HG02840 (cell line): ENCODE results near the gene NT5C3B.
"Not testable (repeated sequence)": the region's sequence is repeated elsewhere in the genome, so short reads cannot be mapped to it uniquely, and the experiment has no call there.

ENCODE experiments used
- ATAC-seq: cut with Tn5 transposase; IDR thresholded peaks from one replicate; pipeline ENCODE4 v1.9.1; 2021; ENCODE audit warnings: mild to moderate bottlenecking, moderate library complexity, moderate number of reproducible peaks; ENCODE audit not compliant: unreplicated experiment, low FRiP score

Gene NT5C3B

GRCh38 chr17:41785859-41786226 is 50.2 kb downstream of the NT5C3B start:
- no peak for ATAC-seq

GRCh38 chr17:41785091-41785858 is 50.8 kb downstream of the NT5C3B start:
- no peak for ATAC-seq

GRCh38 chr17:41784207-41784744 is 51.8 kb downstream of the NT5C3B start:
- no peak for ATAC-seq

- no peak for ATAC-seq
Observed at GRCh38 chr17:41782142-41782541, 53.9 kb downstream of the NT5C3B start.

GRCh38 chr17:41781404-41782110 is 54.5 kb downstream of the NT5C3B start:
- ATAC-seq = no peak

GRCh38 chr17:41779954-41780353 is 56.1 kb downstream of the NT5C3B start:
- no peak for ATAC-seq

- no peak for ATAC-seq
Observed at GRCh38 chr17:41777574-41778188, 58.4 kb downstream of the NT5C3B start.

GRCh38 chr17:41777157-41777573 is 58.9 kb downstream of the NT5C3B start:
- no peak for ATAC-seq

GRCh38 chr17:41776262-41776900 is 59.7 kb downstream of the NT5C3B start:
- ATAC-seq = not testable (repeated sequence)

- no peak for ATAC-seq
Observed at GRCh38 chr17:41775394-41776226, 60.4 kb downstream of the NT5C3B start.
